Erythroblast (primary cell): Measurements from ENCODE around the gene FBXL22.

Experiments used
- DNase-seq, 2 experiments: peaks; one replicate each; lab custom pipeline; 2025; lab: John Stamatoyannopoulos, UW
- GATA1 ChIP-seq: IDR thresholded peaks from 2 replicates; pipeline ENCODE4 v1.6.1; 2011; ENCODE audit warnings: low read depth, mild to moderate bottlenecking, control low read depth, low read length, moderate library complexity
- POLR2A ChIP-seq: IDR thresholded peaks from 2 replicates; pipeline ENCODE4 v1.6.1; 2011; ENCODE audit warnings: mild to moderate bottlenecking, low read length

Gene FBXL22, protein sequence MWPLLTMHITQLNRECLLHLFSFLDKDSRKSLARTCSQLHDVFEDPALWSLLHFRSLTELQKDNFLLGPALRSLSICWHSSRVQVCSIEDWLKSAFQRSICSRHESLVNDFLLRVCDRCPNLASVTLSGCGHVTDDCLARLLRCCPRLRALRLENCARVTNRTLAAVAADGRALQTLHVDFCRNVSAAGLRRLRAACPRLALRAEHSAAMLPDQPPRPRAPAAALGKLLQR

DNA sequence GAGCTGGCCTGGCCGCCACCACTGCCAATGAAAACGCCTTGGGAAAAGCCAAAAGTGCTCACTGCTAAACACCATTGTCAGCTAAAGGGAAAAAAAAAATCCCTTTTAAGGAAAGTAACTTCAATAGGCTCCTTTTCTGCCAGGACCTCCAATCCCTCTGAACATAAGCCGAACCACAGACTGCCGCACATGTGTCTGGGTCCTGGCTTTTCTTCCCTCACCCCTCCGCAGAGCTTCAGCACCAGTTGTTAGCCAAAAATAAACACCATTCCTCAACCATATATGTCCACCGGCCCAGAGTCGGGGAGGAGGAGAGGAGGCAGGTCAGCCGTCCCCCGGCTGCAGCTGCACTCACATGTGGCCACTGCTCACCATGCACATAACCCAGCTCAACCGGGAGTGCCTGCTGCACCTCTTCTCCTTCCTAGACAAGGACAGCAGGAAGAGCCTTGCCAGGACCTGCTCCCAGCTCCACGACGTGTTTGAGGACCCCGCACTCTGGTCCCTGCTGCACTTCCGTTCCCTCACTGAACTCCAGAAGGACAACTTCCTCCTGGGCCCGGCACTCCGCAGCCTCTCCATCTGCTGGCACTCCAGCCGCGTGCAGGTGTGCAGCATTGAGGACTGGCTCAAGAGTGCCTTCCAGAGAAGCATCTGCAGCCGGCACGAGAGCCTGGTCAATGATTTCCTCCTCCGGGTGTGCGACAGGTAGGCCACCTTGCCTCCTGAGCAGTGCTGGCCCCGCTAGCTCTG lies at the start of gene FBXL22:
TSS of gene FBXL22 (plus strand) at position 350 of the 753 bp plus-strand sequence. CDS start at position 356, 6 bp downstream.
- DNase-seq: no peak
- TF ChIP-seq POLR2A (no peak), GATA1 (no peak)

DNA sequence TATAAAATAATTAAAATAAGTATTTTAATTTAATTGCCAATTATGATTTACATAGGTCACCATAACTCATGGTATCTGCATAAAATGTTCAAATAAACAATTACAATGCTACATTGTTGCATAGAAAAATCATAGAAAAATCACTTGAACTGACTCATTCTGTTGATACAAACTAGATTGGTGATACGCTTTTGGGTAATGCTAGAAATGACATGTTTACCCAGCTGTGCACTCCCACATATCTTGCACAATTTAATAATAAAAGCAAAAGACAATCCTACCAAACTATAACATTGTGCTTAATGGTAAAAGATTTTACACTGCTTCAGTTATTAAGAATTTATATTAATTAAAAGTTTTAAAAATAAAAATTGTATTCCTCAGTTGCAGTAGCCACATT lies 45.8 kb upstream of the FBXL22 start:
- TF ChIP-seq POLR2A: no peak
- no peak for DNase-seq

DNA sequence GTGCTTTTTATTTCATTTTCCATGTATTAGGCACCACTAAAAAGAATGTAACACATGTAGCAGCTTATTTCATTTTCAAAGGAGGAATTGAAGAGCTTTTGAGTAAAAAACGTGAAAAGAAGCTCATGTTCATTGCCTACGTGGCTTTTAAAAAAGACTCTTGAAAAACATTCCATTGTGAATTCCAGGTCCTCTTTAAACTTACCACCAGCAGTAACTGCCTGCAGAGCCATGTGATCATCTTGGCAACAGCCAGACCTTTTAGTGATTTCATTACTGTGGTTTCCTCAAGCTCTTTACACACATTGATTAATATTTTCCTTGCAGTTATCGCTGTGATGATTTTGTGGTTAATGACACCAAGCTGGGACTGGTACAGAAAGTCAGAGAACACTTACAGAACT lies 43.8 kb upstream of the FBXL22 start:
- DNase-seq: peak; percentile 11 to 32
- no peak for TF ChIP-seq POLR2A
- TF ChIP-seq GATA1: no peak

DNA sequence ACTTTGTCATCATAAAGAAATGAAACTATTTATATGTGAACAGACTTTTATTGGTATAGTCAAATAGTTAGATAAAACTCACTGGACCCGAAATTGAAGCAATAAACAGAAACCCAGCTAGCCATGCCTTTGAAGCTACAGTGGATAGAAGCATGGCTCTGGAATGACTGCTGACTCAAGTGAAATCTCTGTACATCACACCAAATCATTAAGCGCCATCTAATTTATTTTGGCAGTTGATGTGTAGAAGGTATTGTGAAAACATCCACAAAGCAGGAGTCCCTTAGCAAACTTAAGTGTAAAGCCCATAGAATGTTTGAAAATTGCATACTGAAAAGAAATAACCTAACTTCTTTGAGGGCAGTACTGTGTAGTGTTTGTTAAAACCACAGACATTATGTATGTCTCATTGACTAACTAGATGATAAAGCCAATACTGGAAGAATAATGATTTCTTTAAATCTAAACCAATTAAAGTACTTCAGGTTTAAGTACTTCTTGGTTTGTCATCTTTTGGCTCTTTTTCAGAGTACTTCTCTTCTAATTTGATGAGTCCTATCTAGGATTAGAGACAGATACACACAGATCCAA lies 42.8 kb upstream of the FBXL22 start:
- no peak for TF ChIP-seq POLR2A
- TF ChIP-seq GATA1: no peak
- no peak for DNase-seq

DNA sequence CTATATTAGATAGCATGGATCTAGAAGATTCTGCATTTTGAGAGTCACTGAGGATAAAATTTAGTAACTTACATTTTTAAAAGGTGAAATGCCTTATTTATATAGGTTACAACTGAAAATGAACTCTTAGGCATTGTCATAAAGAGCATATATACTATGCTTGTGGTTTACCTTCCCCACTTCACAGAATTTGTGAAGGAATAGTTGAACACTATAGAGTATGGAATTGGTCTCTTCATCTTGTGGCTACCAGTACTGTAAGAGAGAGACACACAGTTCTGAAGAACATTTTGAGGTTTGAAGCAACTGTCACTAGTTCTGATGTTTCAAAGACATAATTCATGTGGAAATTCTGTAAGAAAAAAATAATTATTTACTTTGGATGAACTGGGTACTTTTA lies 41.7 kb upstream of the FBXL22 start:
- TF ChIP-seq GATA1 (no peak), POLR2A (no peak)
- no peak for DNase-seq

DNA sequence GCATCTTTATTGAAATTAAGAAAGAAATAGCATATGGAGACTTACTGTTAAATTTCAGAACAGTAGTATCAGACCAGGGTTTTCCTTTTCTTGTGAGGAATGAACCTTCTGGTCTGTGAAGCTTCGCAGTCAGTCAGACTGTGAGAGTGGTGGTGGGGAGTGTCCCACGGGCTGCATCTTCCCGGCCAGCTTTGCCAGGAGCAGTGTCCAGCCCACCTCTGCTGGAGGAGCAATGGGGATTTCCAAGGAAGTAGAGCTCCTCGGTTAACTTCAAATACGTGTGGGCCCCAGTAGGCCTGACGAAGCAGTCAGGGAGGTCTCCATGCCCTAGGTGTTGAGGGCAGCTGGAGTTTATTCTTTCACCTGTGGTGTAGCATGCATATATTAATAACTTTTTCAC lies 40.9 kb upstream of the FBXL22 start:
- DNase-seq: no peak
- TF ChIP-seq POLR2A (no peak), GATA1 (no peak)

DNA sequence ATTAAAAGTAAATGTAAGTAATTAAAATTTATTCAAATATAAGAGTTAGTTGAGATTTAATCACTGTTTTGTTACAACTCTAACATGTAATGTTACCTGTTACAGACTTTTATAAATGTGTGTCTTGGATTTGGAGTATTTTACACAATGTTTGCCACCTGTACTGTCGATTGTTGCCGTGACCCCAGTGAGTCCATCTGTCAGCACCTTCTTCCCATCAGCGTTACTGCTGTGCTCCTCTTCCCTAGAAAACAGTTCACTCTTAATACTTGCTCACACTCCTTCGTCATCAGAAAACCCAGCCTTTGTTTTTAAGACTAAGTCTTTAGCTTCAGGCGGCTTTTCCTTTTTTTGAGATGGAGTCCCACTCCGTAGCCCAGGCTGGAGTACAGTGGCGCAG lies 40.5 kb upstream of the FBXL22 start:
- DNase-seq: no peak
- TF ChIP-seq GATA1 (no peak), POLR2A (no peak)

DNA sequence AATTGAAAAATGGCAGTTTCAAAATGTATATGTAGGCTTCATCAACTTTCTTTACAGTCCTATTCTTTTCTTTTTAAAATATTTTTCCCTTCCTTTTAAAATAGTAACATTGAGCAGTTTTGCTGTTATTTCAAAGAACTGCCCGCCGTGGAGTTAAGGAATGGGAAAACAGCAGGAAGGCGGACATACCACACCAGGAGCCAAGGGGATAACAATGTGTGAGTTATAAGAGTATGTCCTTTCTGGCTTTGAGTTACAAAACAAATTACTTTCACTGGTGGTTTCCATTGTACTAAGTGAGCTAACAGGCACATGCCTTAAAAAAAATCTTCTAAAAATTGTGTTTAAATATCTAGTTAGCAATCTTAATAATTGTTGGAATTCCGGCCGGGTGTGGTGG lies 37.4 kb upstream of the FBXL22 start:
- TF ChIP-seq POLR2A: no peak
- no peak for TF ChIP-seq GATA1
- no peak for DNase-seq

DNA sequence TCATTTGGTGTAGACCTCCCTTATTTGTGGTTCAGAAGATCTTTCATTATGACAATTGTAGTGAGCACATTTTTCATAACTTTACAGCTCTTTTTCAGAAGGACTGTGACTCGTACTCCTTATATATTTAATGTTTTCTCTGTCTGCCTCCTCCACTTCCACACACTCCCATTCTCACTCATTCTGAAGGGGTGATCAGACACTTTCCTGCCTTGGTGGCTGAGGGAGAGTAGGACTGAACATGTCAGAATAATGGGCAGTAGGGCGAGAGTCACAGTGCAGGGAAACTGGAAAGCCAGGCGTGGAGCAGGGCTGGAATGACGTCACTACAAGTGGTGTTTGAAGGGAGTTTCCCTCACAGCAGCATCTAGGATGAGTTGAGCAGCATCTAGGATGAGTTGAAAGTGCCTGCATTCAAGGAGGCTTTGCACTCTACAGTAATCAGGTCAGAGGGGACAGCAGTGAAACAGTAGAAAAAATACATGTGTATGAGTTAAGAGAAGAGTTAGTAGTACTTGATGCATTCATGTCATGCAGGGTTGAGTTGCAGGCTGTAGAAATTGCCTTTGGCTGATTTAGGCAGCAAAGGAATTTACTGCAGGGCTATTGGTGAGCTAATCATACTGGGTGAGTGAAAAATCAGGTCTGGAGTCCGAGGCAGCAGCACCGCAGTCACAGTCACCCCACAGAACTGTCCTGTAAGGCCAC lies 36.3 kb upstream of the FBXL22 start:
- DNase-seq: no peak
- TF ChIP-seq GATA1 (no peak), POLR2A (no peak)

DNA sequence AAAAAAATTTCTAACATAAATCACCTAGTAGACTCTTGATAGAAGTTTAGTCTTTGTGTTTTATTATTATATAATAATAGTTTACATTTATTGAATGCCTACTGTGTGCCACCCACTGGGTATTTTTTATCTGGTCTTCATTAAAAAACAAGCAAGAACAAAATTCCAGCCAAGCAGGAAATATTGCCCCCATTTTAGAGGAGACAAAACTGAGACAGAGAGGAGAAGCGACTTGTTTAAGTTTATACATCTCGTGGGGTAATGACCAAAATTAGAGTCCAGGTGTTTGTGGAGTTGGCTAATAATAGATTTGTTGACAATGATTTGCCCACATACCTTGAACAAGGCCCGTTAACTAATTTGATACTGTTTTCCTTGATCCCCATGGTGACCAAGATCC lies 33.1 kb upstream of the FBXL22 start:
- DNase-seq: no peak
- TF ChIP-seq GATA1 (no peak), POLR2A (no peak)

DNA sequence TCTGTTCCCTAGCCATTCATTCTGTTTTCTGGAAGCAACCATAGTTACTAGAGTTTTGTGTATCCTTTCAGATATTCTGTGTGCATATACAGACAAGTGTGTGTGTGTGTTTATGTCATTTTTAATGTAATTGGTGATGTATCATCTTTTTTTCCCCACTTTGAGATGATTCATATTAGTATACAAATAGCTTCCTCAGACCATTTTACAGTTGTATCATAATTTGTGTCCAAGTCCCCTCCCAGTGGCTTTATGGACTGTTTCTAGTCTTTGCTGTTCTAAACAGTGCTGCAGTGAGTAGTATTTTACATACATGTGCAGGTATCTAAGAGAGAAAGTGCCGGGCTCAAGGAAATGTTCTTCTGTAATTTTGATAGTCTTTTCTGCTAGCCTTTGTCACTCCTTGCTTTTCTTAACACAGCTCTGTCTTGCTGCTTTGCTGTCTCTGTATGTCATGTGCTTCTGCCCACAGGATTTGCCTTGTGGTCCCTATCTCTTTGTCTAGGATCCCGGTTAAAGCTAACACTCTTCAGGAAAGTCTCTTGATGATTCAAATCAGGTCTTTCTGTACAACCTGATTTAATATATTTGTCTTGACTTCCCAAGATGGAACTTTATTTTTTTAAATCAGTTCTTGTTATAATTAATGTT lies 31.5 kb upstream of the FBXL22 start:
- no peak for TF ChIP-seq GATA1
- no peak for TF ChIP-seq POLR2A
- DNase-seq: no peak

DNA sequence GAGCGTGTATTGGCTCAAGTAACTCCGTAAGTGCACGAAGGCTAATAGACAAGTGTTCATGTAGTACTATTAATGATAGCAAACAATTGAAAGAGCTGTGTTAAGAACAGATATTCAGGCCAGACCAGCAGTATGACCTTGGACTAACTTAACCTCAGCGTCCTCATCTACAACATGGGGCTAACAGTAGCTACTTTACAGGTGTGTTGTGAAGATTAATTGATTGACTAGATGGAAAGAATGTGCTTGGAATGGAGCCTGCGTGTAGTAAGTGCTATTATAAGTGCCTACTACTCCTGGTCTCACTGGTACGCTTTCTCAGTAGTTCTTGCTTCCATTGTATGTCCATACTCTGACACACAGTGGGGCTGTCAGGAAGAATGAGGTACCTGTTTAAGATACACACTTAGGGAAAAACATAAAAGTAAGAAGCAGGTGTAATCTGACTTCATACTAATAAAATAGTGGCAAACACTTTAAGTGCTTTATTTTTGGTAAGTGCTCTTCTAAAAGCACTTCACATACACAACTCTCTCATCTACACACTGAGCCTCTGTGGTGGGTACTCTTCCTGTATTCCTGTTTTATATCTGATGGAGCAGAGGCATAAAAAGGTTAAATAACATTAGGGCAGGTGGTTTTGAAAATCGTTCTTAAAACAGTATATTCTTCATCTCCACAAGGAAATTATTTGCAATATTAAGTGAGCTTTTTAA lies 24.3 kb upstream of the FBXL22 start:
- peak in 1 of 2 experiments; percentile 7 for DNase-seq
- TF ChIP-seq GATA1: no peak
- no peak for TF ChIP-seq POLR2A

DNA sequence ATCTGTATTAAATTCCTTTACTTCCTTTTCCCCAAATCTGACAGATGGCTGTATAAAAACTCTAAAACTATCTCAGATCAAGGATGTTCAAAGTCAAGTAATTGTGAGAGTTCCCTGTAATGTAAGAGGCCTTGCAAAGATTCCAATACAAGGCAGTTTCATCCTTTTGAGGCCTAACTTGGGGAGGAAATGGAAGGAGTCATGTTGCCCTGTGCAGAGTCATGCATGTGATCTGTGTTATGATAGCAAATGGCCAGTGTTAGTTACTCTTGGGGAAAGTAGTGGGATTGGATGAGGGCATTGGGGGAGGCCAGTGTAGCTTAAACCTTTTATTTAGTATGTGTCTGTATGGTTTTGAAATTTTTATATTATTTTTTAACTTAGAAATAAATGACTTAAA lies 23.7 kb upstream of the FBXL22 start:
- DNase-seq: peak; percentile 56 to 80
- TF ChIP-seq POLR2A (no peak), GATA1 (no peak)
